GM18499 (cell line): ENCODE results near the gene SLC25A11.

ENCODE experiments used
- ATAC-seq: cut with Tn5 transposase; IDR thresholded peaks from one replicate; pipeline ENCODE4 v1.9.1; 2021; ENCODE audit warnings: moderate number of reproducible peaks; ENCODE audit not compliant: insufficient read depth, unreplicated experiment

SLC25A11 gene

DNA sequence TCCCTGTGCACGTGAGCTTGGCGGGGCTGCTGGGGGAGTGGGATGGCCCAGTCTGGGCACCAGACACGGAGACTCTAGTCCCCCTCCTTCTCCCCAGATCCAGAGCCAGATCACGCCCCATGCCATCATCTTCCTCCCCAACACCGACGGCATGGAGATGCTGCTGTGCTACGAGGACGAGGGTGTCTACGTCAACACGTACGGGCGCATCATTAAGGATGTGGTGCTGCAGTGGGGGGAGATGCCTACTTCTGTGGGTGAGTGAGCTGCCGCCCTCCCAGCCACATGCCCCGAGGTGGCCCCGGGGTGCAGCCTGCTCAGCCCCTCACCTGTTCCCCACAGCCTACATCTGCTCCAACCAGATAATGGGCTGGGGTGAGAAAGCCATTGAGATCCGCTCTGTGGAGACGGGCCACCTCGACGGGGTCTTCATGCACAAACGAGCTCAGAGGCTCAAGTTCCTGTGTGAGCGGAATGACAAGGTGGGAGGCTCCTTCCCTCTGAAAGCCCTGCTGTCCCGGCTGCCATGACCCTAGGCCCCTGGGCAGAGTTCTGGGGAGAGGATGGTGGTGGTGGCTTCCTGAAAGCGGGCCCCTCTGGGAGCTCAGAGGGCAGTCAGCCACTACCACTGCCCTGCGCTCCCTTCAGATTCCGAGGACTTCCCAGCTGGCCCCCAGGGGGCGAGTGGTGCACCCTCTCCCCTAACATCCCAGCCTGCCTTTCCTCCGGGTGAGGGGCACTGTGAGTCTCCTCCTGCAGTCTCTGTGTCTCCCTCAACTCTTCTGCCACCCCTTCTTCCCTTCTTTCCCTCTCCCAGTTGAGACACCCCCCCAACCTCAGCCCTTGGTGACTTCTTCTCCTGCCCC lies 43.3 kb downstream of the SLC25A11 start:
- no peak for ATAC-seq

DNA sequence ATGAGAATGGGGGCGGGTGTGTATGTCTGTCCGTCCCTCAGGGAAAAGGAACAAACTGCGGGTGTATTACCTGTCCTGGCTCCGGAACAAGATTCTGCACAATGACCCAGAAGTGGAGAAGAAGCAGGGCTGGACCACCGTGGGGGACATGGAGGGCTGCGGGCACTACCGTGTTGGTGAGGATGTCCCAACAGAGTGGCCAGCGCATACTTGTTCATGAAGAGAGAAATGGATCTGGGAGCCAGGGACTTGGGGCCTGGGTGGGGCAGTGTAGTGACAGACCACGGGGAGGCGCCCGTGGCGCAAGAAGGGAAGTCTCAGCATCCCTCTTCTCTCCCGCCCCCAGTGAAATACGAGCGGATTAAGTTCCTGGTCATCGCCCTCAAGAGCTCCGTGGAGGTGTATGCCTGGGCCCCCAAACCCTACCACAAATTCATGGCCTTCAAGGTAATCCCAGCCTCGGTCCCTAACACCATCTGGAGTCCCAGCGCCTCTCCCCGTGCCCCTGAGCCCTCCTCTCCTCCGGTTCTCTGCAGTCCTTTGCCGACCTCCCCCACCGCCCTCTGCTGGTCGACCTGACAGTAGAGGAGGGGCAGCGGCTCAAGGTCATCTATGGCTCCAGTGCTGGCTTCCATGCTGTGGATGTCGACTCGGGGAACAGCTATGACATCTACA lies 44.1 kb downstream of the SLC25A11 start:
- ATAC-seq = no peak

DNA sequence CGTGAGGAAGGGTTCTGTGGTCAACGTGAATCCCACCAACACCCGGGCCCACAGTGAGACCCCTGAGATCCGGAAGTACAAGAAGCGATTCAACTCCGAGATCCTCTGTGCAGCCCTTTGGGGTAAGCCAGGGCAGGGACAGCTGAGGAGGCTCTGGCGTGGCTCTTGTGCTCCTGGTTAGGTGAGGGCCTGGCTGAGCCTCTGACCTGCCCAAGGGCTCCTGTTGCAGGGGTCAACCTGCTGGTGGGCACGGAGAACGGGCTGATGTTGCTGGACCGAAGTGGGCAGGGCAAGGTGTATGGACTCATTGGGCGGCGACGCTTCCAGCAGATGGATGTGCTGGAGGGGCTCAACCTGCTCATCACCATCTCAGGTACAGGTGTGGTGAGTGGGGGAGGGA lies 44.7 kb downstream of the SLC25A11 start:
- no peak for ATAC-seq

DNA sequence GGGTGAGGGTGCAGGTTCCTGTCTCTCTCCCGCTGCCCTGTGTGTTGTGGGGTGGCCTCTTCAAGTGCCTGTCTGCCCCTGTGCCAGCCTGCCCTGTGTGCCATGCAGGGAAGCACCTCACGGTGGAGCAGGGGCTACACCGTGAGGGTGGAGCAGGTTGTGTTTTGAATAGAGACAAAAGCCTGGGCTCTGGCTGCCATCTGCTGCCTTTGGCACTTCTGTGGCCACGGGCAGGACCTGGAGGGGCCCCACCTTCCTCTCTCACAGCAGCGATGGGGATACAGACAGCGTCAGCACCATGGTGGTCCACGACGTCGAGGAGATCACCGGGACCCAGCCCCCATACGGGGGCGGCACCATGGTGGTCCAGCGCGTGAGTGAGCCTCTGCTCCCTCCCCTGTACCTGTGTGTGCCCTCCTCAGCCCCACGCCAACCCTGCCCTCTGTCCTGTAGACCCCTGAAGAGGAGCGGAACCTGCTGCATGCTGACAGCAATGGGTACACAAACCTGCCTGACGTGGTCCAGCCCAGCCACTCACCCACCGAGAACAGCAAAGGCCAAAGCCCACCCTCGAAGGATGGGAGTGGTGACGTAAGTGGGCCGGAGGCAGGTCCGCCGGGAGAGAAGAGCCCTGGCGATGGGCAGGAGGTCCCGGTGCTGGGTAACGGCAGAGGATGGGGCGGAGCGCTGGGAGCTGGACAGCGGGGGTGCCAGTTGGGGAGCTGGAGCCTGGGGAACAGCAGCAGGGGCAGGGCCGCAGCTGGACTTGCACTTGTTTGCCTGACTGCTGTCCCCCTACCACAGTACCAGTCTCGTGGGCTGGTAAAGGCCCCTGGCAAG lies 45.9 kb downstream of the SLC25A11 start:
- ATAC-seq = no peak

DNA sequence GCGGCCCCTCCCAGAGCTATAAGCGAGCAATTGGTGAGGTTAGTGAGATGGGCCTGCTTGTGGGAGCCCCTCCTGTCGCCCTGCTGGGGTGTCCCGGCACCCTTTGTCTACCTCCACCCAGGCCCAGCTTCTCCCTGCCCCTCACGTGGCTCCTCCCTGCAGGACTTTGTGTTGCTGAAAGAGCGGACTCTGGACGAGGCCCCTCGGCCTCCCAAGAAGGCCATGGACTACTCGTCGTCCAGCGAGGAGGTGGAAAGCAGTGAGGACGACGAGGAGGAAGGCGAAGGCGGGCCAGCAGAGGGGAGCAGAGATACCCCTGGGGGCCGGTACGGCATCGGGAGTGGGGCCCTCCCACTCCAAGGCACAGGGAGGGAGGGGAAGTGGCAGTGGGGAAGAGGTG lies 46.6 kb downstream of the SLC25A11 start:
- no peak for ATAC-seq

DNA sequence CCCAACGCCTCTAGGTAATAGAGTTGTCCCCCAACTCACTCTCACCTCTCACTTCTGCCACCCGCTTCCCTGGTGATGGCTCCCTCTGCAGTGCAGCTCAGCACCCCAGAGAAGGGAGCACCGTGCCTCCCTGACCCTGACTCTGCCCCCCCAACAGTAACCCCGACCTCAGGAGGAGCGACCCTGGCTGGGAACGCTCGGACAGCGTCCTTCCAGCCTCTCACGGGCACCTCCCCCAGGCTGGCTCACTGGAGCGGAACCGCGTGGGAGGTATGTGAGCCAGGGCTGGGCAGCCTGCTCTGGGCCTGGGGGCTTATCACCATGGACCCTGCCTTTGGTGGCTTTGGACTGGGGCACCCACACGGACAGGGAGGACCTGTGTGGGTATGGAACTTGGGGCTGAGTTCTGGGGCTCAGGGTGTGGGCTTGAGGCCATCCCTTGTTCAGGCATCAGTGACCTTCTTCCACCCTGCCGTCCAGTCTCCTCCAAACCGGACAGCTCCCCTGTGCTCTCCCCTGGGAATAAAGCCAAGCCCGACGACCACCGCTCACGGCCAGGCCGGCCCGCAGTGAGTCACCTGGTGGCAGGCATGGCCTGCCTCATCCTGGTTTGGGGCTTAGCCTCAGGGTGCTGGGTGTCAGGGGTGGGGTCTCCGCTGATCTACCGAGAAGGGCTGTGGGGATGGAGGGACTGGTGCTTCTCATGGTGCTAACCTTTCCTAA lies 47.2 kb downstream of the SLC25A11 start:
- ATAC-seq = no peak

DNA sequence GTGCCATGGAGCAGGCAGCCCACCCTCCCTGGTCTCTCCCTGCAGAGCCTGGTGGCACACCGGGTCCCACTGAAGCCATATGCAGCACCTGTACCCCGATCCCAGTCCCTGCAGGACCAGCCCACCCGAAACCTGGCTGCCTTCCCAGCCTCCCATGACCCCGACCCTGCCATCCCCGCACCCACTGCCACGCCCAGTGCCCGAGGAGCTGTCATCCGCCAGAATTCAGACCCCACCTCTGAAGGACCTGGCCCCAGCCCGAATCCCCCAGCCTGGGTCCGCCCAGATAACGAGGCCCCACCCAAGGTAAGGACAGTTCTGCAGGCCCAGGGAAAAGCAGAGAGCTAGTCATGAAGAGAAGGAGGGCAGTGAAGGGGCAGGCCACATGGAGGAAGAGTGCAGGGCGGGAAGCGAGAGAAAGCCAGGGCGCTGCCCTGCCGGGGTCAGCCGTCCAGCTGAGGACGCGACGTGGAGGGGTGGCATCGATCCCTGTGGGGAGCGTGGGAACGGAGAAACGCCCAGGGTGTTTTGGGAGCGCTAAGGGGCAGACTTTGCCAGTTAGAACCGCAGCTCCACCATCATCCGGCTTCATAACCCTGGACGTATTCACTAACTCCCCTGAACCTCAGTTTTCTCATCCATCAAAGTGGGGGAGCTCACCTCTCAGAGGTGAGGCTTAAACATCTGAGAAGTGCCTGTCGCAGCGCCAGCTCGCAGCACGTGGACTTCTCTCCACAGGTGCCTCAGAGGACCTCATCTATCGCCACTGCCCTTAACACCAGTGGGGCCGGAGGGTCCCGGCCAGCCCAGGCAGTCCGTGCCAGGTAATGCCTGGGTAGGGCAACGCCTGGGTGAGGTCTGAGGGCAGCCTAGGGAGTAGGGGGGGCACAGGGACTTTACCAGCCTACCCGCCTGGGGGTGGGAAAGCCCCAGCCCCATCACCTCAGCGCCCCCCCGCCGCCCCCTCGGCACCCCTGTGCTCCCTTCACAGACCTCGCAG lies 48.1 kb downstream of the SLC25A11 start:
- ATAC-seq = no peak

DNA sequence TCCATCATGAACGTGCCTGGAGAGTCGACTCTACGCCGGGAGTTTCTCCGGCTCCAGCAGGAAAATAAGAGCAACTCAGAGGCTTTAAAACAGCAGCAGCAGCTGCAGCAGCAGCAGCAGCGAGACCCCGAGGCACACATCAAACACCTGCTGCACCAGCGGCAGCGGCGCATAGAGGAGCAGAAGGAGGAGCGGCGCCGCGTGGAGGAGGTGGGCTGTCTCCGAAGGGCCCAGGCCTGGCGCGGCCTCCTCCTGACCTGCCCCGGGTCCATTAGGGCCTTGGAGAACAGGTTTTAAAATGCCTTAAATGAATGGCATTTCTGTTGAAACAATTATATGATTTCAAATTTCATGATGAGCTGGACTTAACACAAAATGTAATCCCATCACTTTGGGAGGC lies 52.3 kb downstream of the SLC25A11 start:
- ATAC-seq = no peak
